NCI-H1694 treated with DMSO at 0.1 percent for 48 hours (cell line): ENCODE measurements around the gene CYSLTR2.

ENCODE experiments used
- DNase-seq: peaks from one replicate; lab custom pipeline; 2025; lab: John Stamatoyannopoulos, UW

The CYSLTR2 gene

GRCh38 chr13:48653472-48653939, at the start of gene CYSLTR2:
Gene CYSLTR2 (plus strand): TSS chr13:48653929. CDS start chr13:48706818, 52,889 bp downstream.
- no peak for DNase-seq

GRCh38 chr13:48615049-48615448, 38.7 kb upstream of the CYSLTR2 start:
- no peak for DNase-seq

- no peak for DNase-seq
Observed at GRCh38 chr13:48618937-48619336, 34.8 kb upstream of the CYSLTR2 start.

GRCh38 chr13:48621056-48621455, 32.7 kb upstream of the CYSLTR2 start:
- DNase-seq: no peak

GRCh38 chr13:48624016-48624415, 29.7 kb upstream of the CYSLTR2 start:
- no peak for DNase-seq

GRCh38 chr13:48624858-48625257, 28.9 kb upstream of the CYSLTR2 start:
- no peak for DNase-seq

GRCh38 chr13:48625413-48626076, 28.2 kb upstream of the CYSLTR2 start:
- no peak for DNase-seq

- no peak for DNase-seq
Observed at GRCh38 chr13:48626077-48626449, 27.7 kb upstream of the CYSLTR2 start.

- no peak for DNase-seq
Observed at GRCh38 chr13:48626726-48627451, 26.8 kb upstream of the CYSLTR2 start.

GRCh38 chr13:48629277-48629676, 24.5 kb upstream of the CYSLTR2 start:
- no peak for DNase-seq

- DNase-seq: no peak
Observed at GRCh38 chr13:48630291-48630690, 23.4 kb upstream of the CYSLTR2 start.

GRCh38 chr13:48630773-48631172, 23.0 kb upstream of the CYSLTR2 start:
- no peak for DNase-seq

GRCh38 chr13:48631441-48631840, 22.3 kb upstream of the CYSLTR2 start:
- DNase-seq: no peak

GRCh38 chr13:48633700-48634099, 20.0 kb upstream of the CYSLTR2 start:
- DNase-seq: no peak

GRCh38 chr13:48634636-48635035, 19.1 kb upstream of the CYSLTR2 start:
- no peak for DNase-seq

- DNase-seq: no peak
Observed at GRCh38 chr13:48635478-48635877, 18.3 kb upstream of the CYSLTR2 start.

- no peak for DNase-seq
Observed at GRCh38 chr13:48636550-48636949, 17.2 kb upstream of the CYSLTR2 start.

- no peak for DNase-seq
Observed at GRCh38 chr13:48637601-48638000, 16.1 kb upstream of the CYSLTR2 start.

- DNase-seq: no peak
Observed at GRCh38 chr13:48640767-48641166, 13.0 kb upstream of the CYSLTR2 start.

GRCh38 chr13:48641404-48641803, 12.3 kb upstream of the CYSLTR2 start:
- no peak for DNase-seq

GRCh38 chr13:48642061-48642460, 11.7 kb upstream of the CYSLTR2 start:
- DNase-seq: no peak

GRCh38 chr13:48643159-48643558, 10.6 kb upstream of the CYSLTR2 start:
- DNase-seq: no peak

- no peak for DNase-seq
Observed at GRCh38 chr13:48644141-48644540, 9.6 kb upstream of the CYSLTR2 start.

GRCh38 chr13:48644951-48645350, 8.8 kb upstream of the CYSLTR2 start:
- no peak for DNase-seq
